DLD1 (cell line): ENCODE data around the gene BNC1.

Source experiments
- in situ Hi-C: cut with HindIII; loops from 2 replicates; pipeline ENCODE4 v1.10.0; 2017; ENCODE audit warnings: low sequenced_read_pairs

BNC1 gene

DNA sequence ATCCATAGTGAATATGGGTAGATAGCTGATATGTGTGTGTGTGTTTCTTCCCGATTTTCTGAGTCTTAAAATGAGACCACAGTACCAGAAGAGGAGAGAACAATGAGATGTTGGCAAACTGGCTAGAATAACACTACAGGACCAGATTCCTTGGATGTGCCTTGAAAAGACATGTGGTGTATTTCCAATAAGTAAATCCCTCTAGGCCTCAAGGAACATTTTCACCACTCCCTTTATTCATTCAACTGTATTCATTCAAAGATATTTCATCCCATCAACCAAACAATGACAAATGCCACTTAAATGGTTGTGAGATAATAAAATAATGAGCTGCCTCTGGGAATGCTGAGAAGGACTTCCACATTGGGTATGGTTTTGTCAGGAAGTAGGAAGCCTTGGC, 8.7 kb upstream of the BNC1 start:
- in situ Hi-C loops, result no loop called here

DNA sequence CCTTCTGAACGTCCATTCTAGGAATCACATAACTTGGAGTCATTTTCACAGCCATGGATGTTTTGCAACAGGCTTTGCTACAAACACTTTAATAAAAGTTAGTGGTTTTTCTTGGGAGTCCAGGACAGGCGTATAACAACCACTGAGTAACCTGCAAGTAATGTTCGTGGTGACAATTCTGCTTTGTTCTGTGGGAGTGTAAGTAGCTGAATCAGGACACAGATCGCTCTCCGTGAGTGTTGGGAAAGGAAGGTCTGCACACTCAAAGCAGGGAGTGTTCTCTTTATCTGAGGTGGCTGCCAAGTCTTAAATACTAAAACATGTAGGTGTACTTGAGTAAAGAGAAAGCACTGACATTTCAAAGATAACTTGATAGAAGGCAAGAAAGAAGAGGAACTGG, 7.9 kb upstream of the BNC1 start:
- in situ Hi-C loops, result no loop called here

DNA sequence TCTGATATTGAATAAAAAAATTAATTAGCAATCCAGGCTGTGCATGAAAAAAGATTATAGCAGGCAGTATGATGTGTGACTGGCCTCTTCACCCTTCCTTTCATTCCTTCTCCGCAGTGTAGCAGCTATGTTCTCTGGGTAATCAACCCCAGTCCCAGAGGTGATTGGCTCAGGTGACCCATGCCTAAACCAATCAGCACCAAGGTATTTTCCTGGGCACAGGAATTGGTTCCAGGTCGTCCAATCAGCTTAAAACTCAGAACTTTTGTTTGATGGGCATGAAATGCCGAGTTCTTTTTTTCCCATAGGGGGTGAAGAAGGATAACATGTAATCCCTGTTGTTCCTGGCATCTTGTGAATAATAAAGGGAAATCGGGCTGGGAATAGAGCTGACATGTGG, 5.8 kb upstream of the BNC1 start:
- in situ Hi-C loops, result no loop called here

DNA sequence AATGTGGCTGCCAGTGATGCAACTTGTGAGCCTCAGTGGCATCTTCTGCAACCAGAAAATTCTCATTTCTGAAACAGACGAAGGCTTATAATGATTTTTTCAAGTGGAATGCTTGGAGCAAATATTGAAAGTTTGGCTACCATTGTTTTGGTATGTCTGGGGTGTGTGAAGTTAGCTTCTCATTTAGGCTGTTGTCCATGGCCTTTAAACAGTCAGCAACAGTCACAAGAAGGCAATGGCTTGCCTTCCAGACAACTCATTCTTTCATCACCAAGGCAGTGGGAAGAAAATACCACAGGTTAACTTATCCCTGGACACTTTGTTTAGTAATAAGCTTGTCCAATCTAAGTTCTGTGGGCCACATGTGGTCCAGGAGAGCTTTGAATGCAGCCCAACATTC, 4.7 kb upstream of the BNC1 start:
- in situ Hi-C loops, result no loop called here

DNA sequence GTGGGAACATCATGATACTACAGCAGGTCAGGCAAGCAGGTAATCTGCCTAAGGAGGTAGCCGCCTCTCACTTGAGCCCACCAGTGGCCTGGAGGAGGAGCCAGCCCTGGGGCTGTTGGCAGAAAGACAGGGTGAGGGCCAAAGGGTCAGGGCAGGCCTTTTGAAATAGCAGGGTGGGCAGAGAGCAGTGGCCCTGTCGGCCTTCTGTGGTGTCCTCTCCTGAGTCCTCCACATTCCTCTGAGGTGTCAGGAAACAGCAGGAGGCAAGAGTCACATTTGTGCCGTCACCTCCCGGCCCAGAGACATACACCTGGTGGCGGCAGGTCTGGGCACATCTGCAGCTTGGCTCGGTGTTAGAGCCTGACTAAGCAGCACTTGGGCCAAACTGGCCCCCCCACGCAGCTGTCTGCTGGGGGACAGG, 3.9 kb upstream of the BNC1 start:
- in situ Hi-C loops, result no loop called here

DNA sequence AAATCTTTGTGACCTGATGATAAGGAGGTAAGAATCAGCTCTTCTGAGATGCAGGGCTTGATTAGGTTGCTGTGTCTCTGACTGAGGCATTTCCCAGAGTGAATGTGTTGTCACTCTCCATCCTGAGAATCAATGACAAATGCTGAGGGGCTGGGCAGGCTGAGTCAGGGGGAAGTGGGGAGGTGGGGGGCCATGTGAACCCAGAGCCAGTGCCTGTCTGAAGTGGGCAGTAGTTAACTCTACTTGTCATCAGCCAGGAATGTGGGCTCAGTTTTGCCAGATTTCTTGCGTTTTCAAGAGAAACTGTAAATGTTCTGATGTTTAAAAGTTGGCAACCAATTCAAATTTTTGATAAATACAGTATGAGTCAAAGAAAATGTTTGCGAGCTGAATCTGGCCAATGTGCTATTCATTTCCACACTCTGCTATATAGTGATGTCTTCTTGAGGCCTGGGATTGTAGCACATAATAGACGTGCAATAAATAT, 3.1 kb upstream of the BNC1 start:
- in situ Hi-C loops, result no loop called here

DNA sequence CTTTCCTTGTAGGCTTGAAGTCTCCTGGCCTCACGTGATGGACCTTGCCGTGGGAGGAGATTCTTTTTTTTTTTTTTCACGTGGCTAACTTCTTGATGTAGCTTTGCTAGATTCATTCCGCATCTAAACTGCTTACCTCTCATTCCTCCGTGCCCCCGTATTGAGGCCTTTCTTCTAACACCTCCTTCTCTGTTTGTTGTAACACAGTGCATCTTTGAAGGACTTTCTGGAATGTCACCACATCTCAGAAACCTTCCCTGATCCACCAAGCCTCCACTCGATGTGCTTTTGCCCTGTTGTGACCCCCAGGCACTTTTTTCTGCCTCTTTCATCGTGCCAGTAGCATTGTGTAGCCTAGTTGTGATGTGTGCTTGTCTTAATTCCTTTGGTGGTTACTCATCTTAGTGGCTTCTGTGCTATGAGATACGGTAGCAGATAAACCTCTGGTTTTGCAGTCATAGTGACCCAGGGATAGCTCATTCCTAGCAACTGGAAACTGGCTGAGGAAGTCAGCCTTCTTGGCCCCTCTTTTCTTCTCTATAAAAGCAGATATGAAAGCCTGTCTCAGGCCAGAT, 1.6 kb upstream of the BNC1 start:
- in situ Hi-C loops, result no loop called here

DNA sequence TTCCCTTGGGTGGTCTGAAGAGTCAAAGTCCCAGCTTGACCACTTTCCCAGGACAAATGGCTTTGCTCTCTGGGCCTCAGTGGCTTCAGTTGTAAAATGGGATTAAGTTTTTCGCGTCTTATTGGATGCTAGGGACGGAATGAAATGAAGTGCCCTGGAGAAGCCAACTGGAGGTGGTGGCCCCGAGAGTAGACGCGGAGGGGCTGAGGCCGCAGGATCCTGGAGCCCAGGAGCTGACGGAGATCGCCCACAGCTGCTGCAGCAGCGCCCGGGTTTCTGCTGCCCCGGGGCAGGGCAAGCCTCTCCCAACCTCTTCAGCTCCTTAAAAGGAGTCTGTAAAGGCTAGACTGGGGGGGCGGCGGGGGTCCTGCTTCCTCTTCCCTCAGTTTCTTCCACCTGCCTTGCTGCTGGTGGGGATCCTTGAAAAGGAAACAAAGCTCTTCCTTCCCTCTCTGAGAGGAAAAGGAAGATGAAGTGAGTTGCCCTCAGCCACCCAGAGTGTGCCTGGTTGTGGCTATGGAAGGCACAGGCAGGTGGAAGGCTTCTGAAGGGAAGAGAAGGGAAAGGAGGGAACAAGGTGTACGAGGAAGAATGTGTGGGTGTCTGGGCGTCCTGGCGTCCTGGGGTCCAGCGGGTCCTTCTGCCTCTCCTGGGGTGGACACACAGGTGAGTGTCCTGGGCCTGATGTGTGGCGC, 967 bp upstream of the BNC1 start:
- in situ Hi-C loops, result no loop called here

DNA sequence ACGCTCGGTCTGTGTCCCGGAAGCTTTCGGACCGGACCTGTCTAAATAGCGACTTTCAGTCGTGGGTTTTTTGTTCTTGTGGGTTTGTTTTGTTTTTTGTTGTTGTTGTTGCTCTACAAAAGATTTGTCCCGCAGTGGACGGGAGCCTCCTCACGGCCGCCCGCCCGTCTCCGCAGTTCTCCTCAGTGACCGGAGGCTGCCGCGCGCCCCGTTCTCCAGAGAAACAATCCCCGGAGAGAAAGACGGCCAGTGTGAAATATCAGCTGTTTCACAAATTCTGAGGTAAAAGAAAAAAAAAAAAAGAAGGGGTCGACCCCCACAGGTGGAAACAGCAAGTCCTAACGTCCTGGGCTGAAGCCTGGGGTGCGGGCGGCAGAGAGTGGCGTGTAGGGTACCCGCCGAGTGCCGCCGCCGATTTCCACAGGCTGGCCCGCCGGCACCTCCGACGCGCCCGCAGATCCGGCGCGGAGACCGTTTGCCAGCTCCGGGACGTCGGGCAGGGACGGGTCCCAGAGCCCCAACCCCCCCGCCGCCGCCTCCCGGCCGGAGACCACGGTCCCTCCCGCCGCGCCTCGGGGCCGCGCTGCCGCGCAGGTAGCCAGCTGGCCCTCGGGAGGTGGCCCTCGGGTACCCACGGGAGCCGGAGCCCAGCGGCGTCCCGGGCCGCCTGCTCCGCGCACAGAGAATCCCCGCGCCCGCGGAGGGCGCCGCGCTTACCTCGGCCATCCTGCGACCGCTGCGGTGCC, 478 bp downstream of the BNC1 start:
- in situ Hi-C loops, result no loop called here

DNA sequence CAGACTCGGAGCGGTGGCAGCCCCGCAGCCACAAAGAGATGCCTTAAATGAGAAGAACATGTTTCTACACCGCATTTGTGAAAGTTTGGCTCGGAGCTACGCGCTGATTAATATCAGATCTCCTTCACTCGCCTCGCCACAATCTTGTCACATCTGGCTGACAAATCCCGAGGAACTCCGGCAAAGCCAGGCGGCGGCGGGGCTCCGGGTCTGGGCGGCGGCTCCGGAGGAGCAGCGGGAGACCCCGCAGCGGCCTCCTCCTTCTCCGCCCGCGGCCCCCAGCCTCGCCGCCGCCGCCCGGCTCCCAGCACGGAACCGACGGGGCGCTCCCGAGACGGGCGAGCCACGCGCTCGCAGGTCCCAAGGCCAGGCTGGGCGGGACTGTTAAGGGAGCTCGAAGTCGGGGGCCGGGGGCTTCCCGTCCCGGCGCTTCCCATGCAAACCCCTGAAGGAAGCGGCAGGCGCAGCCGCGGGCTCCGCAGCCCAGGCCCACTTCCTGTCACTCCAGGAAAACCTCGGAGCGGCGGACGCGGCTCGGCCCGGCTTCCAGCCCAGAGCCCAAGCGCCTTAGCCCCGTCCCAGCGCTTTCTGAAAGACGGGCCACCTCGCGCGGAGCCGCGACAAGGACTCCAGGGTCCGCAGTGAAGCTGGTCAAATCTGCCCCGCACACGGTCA, 1.2 kb downstream of the BNC1 start:
- in situ Hi-C loops, result no loop called here

DNA sequence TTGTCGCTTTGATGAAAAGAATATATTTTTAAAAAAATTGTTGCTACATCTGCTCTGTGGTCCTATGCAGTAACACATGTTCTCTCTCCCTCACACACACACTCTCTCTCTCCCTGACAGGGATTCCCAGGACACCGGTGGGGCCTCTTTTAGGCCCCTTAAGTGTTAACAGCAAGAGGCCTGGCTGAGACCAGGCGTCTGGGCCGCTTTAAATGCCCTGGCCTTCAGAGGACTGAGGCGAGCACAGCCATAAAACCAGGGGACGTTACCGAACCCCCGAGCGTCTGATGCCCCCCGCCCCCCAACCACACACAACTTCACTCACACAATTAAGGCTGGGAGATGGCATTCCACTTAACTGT, 1.7 kb downstream of the BNC1 start:
- in situ Hi-C loops, result no loop called here

DNA sequence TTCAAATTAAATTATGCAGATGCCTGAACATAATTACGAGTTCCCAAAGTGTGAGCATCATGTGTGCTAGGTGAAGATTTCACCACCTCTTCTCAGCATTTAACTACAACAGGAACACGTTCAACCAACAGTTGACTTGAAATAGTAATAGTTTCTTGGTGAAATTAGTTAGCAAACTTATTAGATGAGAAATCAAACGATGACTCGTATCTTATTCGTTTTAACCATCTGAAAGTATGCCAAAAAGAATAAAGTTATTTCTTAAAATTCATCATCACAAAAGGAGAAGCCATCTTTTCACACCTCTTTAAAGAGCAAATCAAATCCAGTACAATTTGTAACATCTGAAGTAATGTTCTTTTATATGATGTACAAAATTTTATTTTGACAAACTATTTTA, 2.3 kb downstream of the BNC1 start:
- in situ Hi-C loops, result no loop called here

DNA sequence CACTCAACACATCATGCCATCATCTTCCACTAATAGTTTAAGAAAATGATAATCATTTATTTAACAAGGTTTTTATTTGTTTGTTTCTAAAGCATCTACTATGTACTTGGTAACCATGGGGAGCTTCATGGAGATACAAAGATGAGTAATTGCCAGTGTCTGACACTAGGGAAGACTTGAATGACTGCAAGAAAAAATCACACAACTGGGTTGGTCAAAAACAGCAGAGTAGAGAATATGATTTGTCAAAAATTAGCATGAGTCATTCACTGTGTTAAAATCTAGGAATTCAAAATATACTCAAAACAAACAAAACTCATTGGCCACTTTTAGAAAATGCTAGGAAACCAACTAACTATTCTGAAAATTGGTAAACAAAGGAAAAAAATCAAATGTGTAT, 6.3 kb downstream of the BNC1 start:
- in situ Hi-C loops, result no loop called here

DNA sequence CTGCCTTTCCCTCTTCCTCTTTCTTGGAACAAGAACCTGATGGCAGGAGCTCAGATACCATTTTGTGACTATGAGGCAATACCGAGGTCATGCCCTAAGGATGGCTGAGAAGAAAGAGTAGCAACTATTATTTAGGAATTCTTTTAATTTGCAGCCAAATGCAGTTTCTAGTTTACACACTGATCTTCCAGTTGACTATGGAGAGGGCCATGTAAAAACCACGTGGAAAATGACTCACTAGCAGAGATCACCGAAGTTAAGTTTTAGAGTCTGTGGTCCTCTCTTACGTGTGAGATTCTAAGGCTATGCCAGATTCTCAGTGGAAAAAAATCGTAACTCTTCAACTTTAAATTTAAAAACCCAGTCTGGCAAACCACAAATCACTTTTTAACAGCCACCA, 7.8 kb downstream of the BNC1 start:
- in situ Hi-C loops, result no loop called here

DNA sequence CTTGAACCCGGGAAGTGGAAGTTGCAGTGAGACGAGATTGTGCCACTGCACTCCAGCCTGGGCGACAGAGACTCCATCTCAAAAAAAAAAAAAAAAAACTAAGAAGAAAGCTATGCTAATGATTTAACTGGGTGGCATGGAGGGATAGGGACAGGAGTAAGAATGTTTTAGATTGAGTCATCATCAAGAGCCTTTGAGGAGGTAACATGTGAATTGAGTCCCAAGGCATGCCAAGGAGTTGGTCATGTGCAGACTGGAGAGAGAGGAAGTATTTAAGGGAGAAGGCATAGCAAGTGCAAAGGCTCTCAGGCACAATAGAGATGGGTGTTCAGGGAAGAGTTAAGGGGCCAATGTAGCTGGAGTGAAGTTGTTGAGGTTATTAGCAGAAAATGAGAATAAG, 9.1 kb downstream of the BNC1 start:
- in situ Hi-C loops, result no loop called here

DNA sequence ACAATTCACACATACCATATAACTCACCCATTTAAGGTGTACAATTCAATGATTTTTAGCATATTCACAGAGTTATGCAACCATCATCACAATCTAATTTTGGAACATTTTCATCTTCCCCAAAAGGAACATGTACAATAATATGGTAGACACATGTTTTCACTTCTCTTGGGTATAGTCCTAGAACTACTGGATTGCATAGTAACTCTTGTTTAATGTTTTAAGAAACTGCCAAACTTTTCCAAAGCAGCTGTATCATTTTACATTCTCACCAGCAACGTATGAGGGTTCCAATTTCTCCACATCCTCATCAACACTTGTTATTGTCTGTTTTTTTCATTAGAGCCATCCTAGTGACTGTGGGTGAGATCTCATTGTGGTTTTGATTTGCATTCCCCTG, 14.3 kb downstream of the BNC1 start:
- in situ Hi-C loops, result no loop called here

DNA sequence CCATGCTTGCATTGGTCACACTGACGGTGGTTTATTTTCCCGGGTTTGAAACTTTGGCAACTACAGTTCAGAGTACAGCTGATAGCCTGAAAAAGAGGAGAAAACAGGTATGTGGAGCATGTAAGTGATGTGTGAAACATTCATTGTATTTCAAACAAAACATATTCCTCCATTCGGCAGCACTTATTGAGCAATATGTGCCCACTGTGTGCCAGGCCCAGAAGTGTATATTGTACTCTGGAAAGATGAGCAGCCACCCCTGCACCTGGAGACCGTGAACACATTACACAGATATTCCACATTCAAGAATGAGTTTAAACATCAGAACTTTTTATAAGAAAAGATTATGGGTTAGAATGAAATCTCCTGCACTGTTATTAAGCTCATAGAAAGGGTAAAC, 16.3 kb downstream of the BNC1 start:
- in situ Hi-C loops, result loop anchor here (10.0 kb wide), 1 partner anchor 107 kb away; no protein-coding TSS in a partner anchor

DNA sequence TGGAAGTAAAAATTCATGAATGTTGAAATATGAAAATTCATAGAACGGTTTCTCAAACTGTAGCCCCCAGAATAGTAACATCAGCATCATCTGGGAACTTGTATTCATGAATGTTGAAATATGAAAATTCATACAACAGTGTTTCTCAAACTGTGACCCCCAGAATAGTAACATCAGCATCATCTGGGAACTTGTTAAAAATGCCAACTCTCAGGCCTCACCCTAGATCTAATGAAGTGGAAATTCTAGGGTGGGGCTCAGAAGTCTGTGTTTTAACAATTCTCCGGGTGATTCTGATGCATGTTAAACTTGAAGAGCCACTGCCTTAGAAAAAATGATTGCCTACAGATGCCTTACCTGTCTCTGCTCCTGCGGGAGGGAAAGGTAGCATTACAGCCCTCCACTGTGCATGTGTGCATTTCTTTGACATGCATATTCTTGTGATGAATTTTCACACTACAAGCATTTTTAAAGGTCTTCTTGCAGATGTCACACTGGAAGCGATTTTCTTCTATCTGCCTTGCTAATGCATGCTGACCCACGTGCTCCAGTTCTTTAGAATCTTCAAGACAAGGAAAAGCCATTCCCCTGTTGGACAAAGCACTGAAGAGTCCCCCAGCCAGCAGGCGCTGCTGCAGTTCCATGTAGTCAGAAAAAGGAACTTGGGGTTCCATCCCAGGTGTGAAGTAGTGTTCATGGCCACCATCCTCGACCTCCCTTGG, 21.7 kb downstream of the BNC1 start:
- in situ Hi-C loops, result loop anchor here (10.0 kb wide), 1 partner anchor 112 kb away; no protein-coding TSS in a partner anchor

DNA sequence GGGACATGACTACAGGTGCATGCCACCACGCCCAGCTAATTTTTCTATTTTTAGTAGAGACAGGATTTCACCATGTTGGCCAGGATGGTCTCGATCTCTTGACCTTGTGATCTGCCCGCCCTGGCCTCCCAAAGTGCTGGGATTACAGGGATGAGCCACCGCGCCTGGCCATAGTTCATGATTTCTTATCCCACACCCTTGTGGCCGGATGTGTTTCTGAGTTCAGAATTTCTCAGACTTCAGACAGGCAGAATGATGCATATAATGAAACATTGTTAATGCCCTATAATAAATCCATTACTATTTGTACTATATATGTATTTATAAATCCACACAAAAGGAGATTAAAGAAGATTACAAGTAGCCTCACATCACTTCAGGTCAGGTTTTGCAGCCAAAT, 22.3 kb downstream of the BNC1 start:
- in situ Hi-C loops, result loop anchor here (10.0 kb wide), 1 partner anchor 113 kb away; no protein-coding TSS in a partner anchor

DNA sequence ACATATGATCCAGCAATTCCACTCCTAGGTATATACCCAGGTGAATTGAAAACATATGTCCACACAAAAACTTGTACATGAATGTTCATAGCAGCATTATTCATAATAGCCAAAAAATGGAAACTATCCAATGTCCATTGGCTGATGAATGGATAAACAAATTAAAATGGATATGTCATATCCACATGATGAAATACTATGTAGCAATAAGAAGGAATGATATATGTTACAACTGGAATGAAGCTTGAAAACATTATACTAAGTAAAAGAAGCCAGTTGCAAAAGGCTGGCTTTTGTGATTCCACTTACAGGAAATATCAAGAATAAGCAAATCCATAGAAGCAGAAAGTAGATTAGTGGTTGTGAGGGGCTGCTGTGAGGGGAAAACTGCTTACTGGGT, 33.7 kb downstream of the BNC1 start:
- in situ Hi-C loops, result no loop called here

DNA sequence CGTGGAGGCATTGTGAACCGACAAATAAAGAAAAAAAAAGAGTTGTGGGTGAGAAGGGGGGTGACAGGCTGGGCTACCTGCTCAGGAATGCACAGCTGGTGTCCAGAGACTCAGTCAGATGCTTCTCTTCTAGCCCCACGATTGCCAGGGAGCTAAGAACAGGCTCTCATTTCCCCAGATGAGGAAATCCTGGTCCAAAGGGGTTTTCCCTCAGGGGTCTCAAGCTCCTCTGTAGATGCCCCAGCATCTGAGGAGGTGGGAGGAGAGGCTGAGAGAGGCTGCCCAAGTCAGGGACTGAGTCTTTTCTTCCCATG, 35.5 kb downstream of the BNC1 start:
- in situ Hi-C loops, result no loop called here
